B cell (primary cell): ENCODE data around the gene SH2D3C. TPM values are rescaled to one million over a fixed set of nuclear protein-coding genes. Genes with fewer than 3 reads are reported as not detected.

Experiments
- ATAC-seq: fragments of 200-7000 bp; cut with Tn5 transposase; one replicate; pipeline ENCODE4 v1.10.0; 2021; ENCODE audit warnings: low read depth, mild to moderate bottlenecking, moderate number of reproducible peaks, moderate library complexity
- CTCF ChIA-PET: fragments of 350-600 bp; sonication (Branson Sonifier 250); formaldehyde crosslinking; loops from one replicate; lab custom pipeline; 2021; ENCODE audit warnings: antibody characterized with exemption, inconsistent platforms; lab: Charles Lee
- POLR2A ChIA-PET: fragments of 350-600 bp; sonication (Branson Sonifier 250); formaldehyde crosslinking; loops from one replicate; lab custom pipeline; 2021; ENCODE audit warnings: antibody characterized with exemption; lab: Charles Lee
- DNase-seq: peaks from one replicate; pipeline ENCODE4 v3.0.0; 2013
- H2AFZ ChIP-seq: 2 replicates; pipeline ENCODE4 v1.6.1; 2012; ENCODE audit warnings: mild to moderate bottlenecking, low read depth, low read length; ENCODE audit not compliant: insufficient read depth, poor library complexity, severe bottlenecking
- H3K27ac ChIP-seq, 2 donors: 1 replicate in 1 of 2; 2 replicates in 1 of 2; pipeline ENCODE4 v1.5.1; 2012 to 2013; ENCODE audit warnings: low read length in 2 of 2, mild to moderate bottlenecking in 2 of 2, moderate library complexity in 1 of 2
- H3K27me3 ChIP-seq, 4 experiments: fragments of 200-600 bp in 1 of 4; sonication (generic) in 1 of 4; replicated peaks in 1 of 4; 1 replicate in 2 of 4; 2 replicates in 2 of 4; pipeline versions ENCODE4 v1.6.1 to v1.7.0; 2013 to 2016; ENCODE audit warnings: low read length in 3 of 4, mild to moderate bottlenecking in 2 of 4, mixed read lengths in 1 of 4, moderate library complexity in 1 of 4; ENCODE audit not compliant: insufficient read depth in 4 of 4, control insufficient read depth in 3 of 4; ENCODE audit errors: control extremely low read depth in 1 of 4
- H3K36me3 ChIP-seq, 2 experiments: replicated peaks in 1 of 2; 1 replicate in 1 of 2; 2 replicates in 1 of 2; pipeline versions ENCODE4 v1.6.1 to v1.7.1; 2013; ENCODE audit warnings: low read length in 1 of 2; ENCODE audit not compliant: insufficient read depth in 2 of 2, control insufficient read depth in 1 of 2; ENCODE audit errors: control extremely low read depth in 1 of 2, extremely low read depth in 1 of 2
- H3K4me1 ChIP-seq, 2 donors: fragments of 200-600 bp in 1 of 2; sonication (generic) in 1 of 2; 1 replicate in 1 of 2; 2 replicates in 1 of 2; pipeline versions ENCODE4 v1.5.1 to v1.6.1; 2013 to 2017; ENCODE audit warnings: low read length in 2 of 2; ENCODE audit not compliant: control insufficient read depth in 2 of 2, insufficient read depth in 2 of 2
- H3K4me2 ChIP-seq: replicated peaks from 2 replicates; pipeline ENCODE3; 2012; ENCODE audit warnings: mild to moderate bottlenecking, low read depth, low read length; ENCODE audit not compliant: poor library complexity, severe bottlenecking
- H3K4me3 ChIP-seq, 5 experiments: fragments of 200-600 bp in 1 of 5; sonication (generic) in 1 of 5; 1 replicate in 3 of 5; 2 replicates in 2 of 5; pipeline versions ENCODE4 v1.5.1 to v1.7.0; 2011 to 2016; ENCODE audit warnings: low read length in 4 of 5, mild to moderate bottlenecking in 4 of 5, low read depth in 2 of 5, control low read depth in 1 of 5, moderate library complexity in 1 of 5; ENCODE audit not compliant: insufficient read depth in 1 of 5; ENCODE audit errors: control extremely low read depth in 1 of 5, extremely low read depth in 1 of 5
- H3K79me2 ChIP-seq: fragments of 200-600 bp; sonication (generic); one replicate; pipeline ENCODE4 v1.6.0; 2016; ENCODE audit warnings: low read length; ENCODE audit not compliant: control insufficient read depth, insufficient read depth
- H3K9ac ChIP-seq: fragments of 200-600 bp; sonication (generic); 2 replicates; pipeline ENCODE4 v1.6.1; 2017; ENCODE audit warnings: mild to moderate bottlenecking, low read length, moderate library complexity
- H3K9me3 ChIP-seq, 3 donors: one replicate each; pipeline versions ENCODE4 v1.6.1 to v1.7.1; 2013; ENCODE audit warnings: low read length in 2 of 3; ENCODE audit not compliant: control insufficient read depth in 2 of 3, insufficient read depth in 1 of 3; ENCODE audit errors: control extremely low read depth in 1 of 3
- H4K20me1 ChIP-seq: 2 replicates; pipeline ENCODE4 v1.6.0; 2012; ENCODE audit warnings: mild to moderate bottlenecking, low read length; ENCODE audit not compliant: insufficient read depth, control insufficient read depth, poor library complexity, severe bottlenecking
- H3K27ac Mint-ChIP-seq: one replicate; pipeline ENCODE4 v1.8.0; 2021; ENCODE audit warnings: mixed read lengths
- H3K27me3 Mint-ChIP-seq: one replicate; pipeline ENCODE4 v1.8.0; 2021; ENCODE audit warnings: mixed read lengths
- H3K4me1 Mint-ChIP-seq: one replicate; pipeline ENCODE4 v1.8.0; 2021; ENCODE audit warnings: mixed read lengths
- H3K4me3 Mint-ChIP-seq: one replicate; pipeline ENCODE4 v1.8.0; 2021; ENCODE audit warnings: mixed read lengths
- H3K9me3 Mint-ChIP-seq: one replicate; pipeline ENCODE4 v1.8.0; 2022; ENCODE audit warnings: mixed read lengths; ENCODE audit not compliant: insufficient read depth
- CTCF ChIP-seq: fragments of 200-600 bp; IDR thresholded peaks from one replicate; pipeline ENCODE4 v1.8.0; 2022; ENCODE audit warnings: antibody characterized with exemption, mild to moderate bottlenecking
- EZH2 ChIP-seq: IDR thresholded peaks from 2 replicates; pipeline ENCODE4 v1.6.1; 2012; ENCODE audit warnings: borderline replicate concordance, low read depth, mild to moderate bottlenecking, moderate library complexity, low read length; ENCODE audit not compliant: insufficient read depth, poor library complexity, severe bottlenecking
- WGBS: methylation state at CpG from one replicate; pipeline ENCODE4 v1.1.5; 2013; ENCODE audit warnings: missing lambda C conversion rate; ENCODE audit not compliant: insufficient coverage; 5-methylcytosine and 5-hydroxymethylcytosine counted together
- intact Hi-C: fragments of 100-400 bp; cut with micrococcal nuclease; formaldehyde crosslinking; loops from one replicate; pipeline ENCODE4 v1.10.0; 2022
- polyA plus RNA-seq: library from polyadenylated mRNA; depleted of rRNA; stranded (reverse); fragments of >200 nt; gene quantifications from 2 replicates; pipeline ENCODE4 v1.2.3, GENCODE V29; 2012
- total RNA-seq, 2 donors: library from RNA; stranded (reverse); fragments of 120-200 nt in 1 of 2; gene quantifications; 1 replicate in 1 of 2; 2 replicates in 1 of 2; pipeline versions ENCODE4 v1.2.3 to v1.2.4, GENCODE V29; 2013 to 2022

Gene SH2D3C
- total and polyA plus RNA-seq, 2 donors (not counting 1 experiment from before 2014, with no cell fraction given), result 66.3 to 85.5 TPM

GRCh38 chr9:127761491-127761956 lies 16.9 kb downstream of the SH2D3C start:
- Mint-ChIP-seq H3K4me3 (no peak overlapping the region), H3K9me3 (no peaks in the 10 kb centered on the region), H3K4me1 (peaks cover 37% of the 10 kb centered on the region), H3K27me3 (no peaks in the 10 kb centered on the region), H3K27ac (no peak overlapping the region)
- H3K4me3 ChIP-seq, result no peak overlapping the region
- no peak overlapping the region for H2AFZ ChIP-seq
- H3K4me2 ChIP-seq, result no peak overlapping the region
- 96% methylated on average over 5 of the region's 5 CpGs for WGBS
- ChIA-PET CTCF (interaction anchor here (1.0 to 2.3 kb wide), 3 partner anchors 23 to 108 kb away, joined by 3 to 5 read pairs (median 4); partner anchors contain the start of gene TOR2A), POLR2A (no interaction called here)
- TF ChIP-seq CTCF, result no peak
- TF ChIP-seq EZH2, result no peak
- peaks cover 0 to 20% of the 10 kb centered on the region in 2 donors for H3K4me1 ChIP-seq
- no peaks in the 10 kb centered on the region for H3K27me3 ChIP-seq
- no peak for ATAC-seq
- H3K27ac ChIP-seq, result peak overlapping the region in 1 of 2 donors; percentile 30
- H3K36me3 ChIP-seq, result peaks cover 0 to 72% of the 10 kb centered on the region in 2 experiments
- DNase-seq, result no peak
- H3K79me2 ChIP-seq, result peaks cover 97% of the 10 kb centered on the region
- no peak overlapping the region for H3K9ac ChIP-seq
- no peaks in the 10 kb centered on the region for H3K9me3 ChIP-seq
- H4K20me1 ChIP-seq, result peaks cover 99% of the 10 kb centered on the region
- intact Hi-C loops, result no loop called here

- Histone ChIP-seq H3K4me2 (no peak overlapping the region), H3K36me3 (peaks cover 0 to 67% of the 10 kb centered on the region in 2 experiments), H3K9me3 (no peaks in the 10 kb centered on the region), H3K4me1 (peaks cover 0 to 16% of the 10 kb centered on the region in 2 donors), H3K27ac (peak overlapping the region in 1 of 2 donors; percentile 30), H3K79me2 (peaks cover 97% of the 10 kb centered on the region), H3K9ac (no peak overlapping the region), H3K27me3 (no peaks in the 10 kb centered on the region), H3K4me3 (no peak overlapping the region), H4K20me1 (peaks cover 98% of the 10 kb centered on the region), H2AFZ (no peak overlapping the region)
- intact Hi-C loops, result no loop called here
- POLR2A ChIA-PET, result no interaction called here
- H3K4me1 Mint-ChIP-seq, result peaks cover 33% of the 10 kb centered on the region
- TF ChIP-seq EZH2, result no peak
- no peak for TF ChIP-seq CTCF
- ATAC-seq, result no peak
- H3K27ac Mint-ChIP-seq, result no peak overlapping the region
- H3K9me3 Mint-ChIP-seq, result no peaks in the 10 kb centered on the region
- CTCF ChIA-PET, result interaction anchor here (1.0 to 2.3 kb wide), 3 partner anchors 24 to 109 kb away, joined by 3 to 5 read pairs (median 4); partner anchors contain the start of gene TOR2A
- H3K27me3 Mint-ChIP-seq, result no peaks in the 10 kb centered on the region
- 100% methylated on average over 4 of the region's 5 CpGs for WGBS
- no peak overlapping the region for H3K4me3 Mint-ChIP-seq
- no peak for DNase-seq
These were observed 17.4 kb downstream of the SH2D3C start for GRCh38 chr9:127761061-127761460.
